CD1c-positive myeloid dendritic cell (primary cell): Measurements from ENCODE around the gene RASSF4.
A peak's percentile ranks its signal among the peaks of the same experiment; 100 is the strongest.
"Not testable (repeated sequence)": the region's sequence is repeated elsewhere in the genome, so short reads cannot be mapped to it uniquely, and the experiment has no call there.

ENCODE experiments used
- DNase-seq: peaks from one replicate; pipeline ENCODE4 v3.0.0-alpha.2; 2016; ENCODE audit errors: extremely low spot score

RASSF4 gene

DNA sequence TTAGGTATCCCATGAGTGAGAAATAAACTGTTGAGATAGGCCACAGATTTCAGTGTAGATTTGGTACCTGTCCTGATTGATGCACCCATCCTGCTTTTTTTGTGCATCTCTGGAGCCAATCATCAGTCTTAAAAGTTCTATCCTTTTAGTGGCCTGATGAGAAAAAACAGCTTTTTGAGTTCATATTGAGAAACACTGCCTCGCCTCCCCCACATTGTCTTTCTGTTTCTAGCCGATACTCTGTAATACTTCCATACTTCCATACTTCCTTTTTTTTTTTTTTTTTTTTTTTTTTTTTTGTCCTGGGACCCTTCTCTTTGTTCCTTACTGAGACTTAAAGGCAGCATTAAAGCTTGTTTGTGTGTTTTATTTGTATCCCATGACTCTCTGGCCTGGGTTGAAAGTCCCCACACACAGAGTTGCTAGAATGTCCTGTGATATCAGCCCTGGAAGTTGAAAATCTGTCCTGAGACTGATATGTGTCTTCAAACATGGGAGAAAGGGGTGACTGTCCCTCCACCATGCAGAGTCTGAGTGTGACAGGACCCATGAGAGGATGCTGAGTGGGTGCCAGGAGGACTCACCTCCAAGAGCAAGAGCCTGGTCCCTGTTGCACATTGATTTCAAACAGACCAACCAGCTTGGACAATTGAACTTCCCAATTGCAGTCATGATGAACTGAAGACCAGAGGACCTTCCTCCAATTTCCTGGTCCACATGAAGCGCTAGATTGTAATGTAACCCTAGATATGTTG, 46.9 kb downstream of the RASSF4 start:
- DNase-seq, result peak; percentile 39

DNA sequence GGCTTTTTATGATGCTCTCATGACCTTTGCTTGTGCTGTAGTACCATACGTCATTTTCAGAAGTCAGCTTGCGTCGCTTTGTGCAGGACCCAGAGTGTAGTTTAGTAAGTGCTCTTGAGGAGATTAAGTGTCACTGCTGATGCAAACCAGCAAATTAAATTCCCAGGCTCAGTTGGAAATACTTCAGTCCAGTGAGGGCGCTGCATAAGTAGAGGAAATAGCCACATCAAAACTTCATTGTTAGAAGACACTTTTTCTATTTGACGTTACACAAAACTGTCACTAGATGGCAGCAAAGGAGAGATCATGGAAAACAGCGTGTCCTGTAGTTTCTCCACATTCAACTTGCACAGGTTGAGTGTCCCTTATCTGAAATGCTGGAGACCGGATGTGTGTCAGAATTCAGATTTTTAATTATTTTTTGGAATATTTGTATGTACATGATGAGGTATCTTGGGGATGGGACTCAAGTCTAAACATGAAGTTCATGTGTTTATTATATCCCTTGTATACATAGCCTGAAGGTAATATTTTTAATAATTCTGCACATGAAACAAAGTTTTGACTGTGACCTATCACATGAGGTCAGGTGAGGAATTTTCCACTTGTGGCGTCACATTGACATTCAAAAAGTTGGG, 49.0 kb downstream of the RASSF4 start:
- peak; percentile 81 for DNase-seq

DNA sequence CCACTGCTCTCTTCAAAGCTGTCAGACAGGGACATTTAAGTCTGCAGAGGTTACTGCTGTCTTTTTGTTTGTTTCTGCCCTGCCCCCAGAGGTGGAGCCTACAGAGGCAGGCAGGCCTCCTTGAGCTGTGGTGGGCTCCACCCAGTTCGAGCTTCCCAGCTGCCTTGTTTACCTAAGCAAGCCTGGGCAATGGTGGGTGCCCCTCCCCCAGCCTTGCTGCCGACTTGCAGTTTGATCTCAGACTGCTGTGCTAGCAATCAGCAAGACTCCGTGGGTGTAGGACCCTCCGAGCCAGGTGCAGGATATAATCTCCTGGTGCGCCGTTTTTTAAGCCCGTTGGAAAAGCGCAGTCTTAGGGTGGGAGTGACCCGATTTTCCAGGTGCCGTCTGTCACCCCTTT, 55.0 kb downstream of the RASSF4 start:
- not testable (repeated sequence) for DNase-seq

DNA sequence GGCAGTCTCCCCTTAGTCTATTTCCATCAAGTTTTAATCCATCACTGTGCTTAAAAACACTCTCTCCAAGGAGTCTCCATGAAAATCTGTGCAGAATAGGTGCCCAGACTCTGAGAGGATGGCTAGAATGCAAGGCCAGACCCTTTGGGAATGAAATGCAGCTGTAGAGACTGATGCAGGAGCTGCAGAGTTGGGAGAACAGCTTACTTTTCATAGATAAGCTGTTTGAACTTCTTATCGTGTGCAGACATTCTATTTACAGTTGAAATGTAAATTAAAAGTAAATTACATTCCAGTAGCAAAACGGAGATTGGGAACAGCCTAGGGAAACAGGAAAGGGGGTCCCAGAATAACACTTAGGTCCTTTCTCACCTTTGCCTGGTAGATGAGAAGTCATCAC, 56.0 kb downstream of the RASSF4 start:
- DNase-seq, result no peak

DNA sequence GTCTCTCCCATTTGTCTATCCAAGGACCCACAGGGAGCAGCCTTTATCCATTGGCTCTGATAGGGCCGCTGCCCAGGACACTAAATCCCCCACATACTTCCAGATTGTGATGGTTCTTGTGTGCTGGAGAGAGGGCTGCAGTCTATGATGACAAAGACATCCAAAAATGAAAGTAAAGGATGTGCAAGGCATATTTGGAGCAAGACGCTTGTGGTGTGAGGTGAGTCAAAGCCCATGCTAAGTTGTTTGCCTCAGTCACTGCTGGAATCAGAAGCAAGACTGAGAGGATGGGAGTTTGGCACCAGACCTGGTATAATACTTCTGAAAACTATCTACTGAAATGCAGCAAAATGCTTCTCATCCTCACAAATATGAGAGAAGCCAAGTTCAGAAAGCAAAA, 63.8 kb downstream of the RASSF4 start:
- DNase-seq, result no peak

DNA sequence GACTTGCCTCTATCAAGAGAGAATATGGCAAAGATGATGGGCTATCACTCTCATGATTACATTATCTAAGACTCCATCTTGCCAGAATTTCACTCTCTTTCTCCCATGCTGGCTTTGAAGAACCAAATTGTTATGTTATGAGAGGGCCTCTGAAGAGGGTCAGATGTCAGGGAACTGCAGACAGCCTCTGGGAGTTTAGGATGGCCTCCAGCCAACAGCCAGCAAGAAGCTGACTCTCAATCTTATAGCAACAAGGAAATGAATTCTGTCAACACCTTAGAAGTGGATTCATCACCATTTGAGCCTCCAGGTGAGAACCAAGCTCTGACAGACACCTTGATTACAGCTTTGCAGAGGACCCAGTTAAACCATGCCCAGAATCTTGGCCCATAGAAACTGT, 74.7 kb downstream of the RASSF4 start:
- DNase-seq, result no peak

DNA sequence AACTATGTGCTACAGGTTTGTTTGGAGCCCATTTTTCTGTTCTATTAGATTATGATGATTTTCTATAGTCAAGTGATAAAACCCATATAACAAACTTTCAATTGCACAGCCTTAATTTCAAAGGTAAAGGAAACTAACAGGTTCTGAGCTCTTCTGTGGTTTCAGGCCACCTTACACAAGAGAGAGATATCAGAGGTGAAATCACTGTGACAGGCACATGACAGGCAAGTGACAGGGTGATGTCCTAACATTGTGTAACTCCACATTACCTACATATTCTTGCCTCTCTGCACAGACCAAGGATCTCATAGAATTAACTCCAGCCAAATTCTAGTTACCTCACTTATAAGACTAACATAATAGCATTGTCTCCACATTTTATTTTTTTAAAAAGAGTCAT, 76.1 kb downstream of the RASSF4 start:
- DNase-seq, result no peak

DNA sequence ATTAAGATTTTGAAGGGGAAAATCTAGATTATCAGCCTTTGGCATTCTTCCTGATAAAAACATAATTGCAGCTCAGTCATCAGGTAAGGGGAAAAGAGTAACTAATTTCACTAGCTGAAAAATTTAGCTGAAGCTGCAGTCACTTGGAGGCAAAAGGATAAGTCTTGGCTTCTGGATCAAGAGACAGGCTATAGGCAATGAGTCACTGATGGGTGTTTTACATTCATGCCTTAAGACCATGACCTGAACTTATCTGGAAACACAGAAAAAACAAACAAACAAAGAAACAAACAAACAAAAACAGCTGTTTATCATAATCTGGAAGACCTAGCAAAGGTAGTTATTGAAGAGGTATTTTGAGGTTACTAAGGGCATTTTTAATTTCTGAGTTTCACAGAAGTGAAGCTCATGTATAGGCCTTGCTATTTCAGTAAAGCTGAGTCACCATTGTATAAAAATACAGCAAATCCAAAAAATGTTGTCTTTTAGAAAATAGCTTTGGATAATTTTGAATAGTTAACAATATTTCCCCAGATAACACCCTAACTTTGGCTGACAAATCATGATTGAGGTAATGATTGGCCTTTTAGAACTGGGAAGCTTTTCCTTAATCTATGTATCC, 81.4 kb downstream of the RASSF4 start:
- DNase-seq, result no peak

DNA sequence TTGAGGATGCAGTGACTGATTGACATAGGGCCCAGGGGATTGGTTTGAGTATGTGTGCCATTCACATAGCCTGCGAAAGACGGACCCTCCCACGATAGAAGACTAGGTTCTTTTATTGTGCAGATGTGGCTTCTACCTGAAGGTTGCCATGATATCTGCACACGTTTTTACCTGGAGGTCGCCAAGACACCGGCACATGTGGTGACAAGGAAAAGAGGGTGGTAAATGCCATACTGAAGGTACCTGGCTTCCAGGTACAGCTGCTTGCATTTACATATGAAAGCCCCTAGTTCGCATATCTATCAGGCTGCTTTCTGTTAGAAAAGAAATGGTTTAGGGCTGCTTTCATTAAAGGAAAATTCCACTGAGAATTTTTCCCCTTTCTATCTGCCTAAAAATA, 84.7 kb downstream of the RASSF4 start:
- no peak for DNase-seq
